Tibial nerve (tissue), 4 donors: Measurements from ENCODE around the gene IMPDH1.

Experiments
- CTCF ChIP-seq, 5 experiments: fragments of 200-600 bp in 3 of 5; fragments of 450-650 bp in 2 of 5; sonication (generic) in 3 of 5; IDR thresholded peaks; one replicate each; pipeline ENCODE4 v1.5.1; 2016 to 2019; ENCODE audit warnings: antibody characterized with exemption in 5 of 5, mild to moderate bottlenecking in 3 of 5, moderate library complexity in 2 of 5
- EP300 ChIP-seq, 2 donors: sonication (generic); formaldehyde crosslinking; IDR thresholded peaks; one replicate each; pipeline ENCODE4 v1.6.1; 2017; ENCODE audit warnings: antibody characterized with exemption in 2 of 2, mild to moderate bottlenecking in 1 of 2
- POLR2A ChIP-seq, 2 donors: fragments of 450-650 bp; IDR thresholded peaks; one replicate each; pipeline ENCODE4 v1.6.1; 2017; ENCODE audit warnings: antibody characterized with exemption in 2 of 2, mild to moderate bottlenecking in 2 of 2, moderate library complexity in 2 of 2

- peak in 1 of 2 donors; percentile 42 for TF ChIP-seq EP300 (IDR thresholded peaks at IDR 0.05)
- no peak for TF ChIP-seq POLR2A (IDR thresholded peaks at IDR 0.05)
- TF ChIP-seq CTCF (IDR thresholded peaks at IDR 0.05), result no peak
Observed at GRCh38 chr7:128431221-128431620, 21.4 kb upstream of the IMPDH1 start.
